ENCODE results near the gene SETD3. TPM values are rescaled to one million over a fixed set of nuclear protein-coding genes. Genes with fewer than 3 reads are reported as not detected.

SETD3 gene
- total and polyA plus RNA-seq, 2 donors (not counting 1 experiment from before 2014, with no cell fraction given): 30.9 to 38.3 TPM

DNA sequence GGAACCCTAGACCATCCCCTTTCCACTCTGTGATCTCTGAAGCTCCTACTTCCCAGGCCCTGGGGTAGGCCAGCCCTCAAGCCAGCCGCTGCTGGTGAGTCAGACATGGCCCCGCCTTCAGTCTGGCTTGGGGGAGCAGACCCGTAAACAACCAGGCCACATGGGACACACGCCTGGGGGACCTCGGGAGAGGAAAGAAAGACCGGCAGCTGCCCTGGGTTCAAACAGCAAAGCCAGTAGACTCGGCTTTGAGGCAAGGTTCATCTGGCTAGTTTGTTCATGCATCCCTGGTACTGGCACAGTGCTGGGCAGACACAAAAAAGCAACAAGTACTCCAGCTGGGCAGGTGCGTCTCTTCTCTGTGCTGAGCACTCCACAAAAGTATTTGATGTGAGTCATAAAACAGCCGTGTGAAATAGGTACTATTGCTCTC lies 101.9 kb downstream of the SETD3 start:
- Histone ChIP-seq H3K36me3 (ENCODE audit: control insufficient read depth, insufficient read depth, low read length) (no peaks in the 10 kb centered on the region), H3K27me3 (ENCODE audit: control insufficient read depth, insufficient read depth, low read length) (no peaks in the 10 kb centered on the region), H2AFZ (ENCODE audit: low read length) (peak overlapping the region; percentile 21), H3K4me1 (ENCODE audit: control insufficient read depth, extremely low read depth, insufficient read depth, low read length) (no peaks in the 10 kb centered on the region), H3K4me3 (replicated peaks in 1 of 4; ENCODE audit: control extremely low read depth in 1 of 4, insufficient read depth in 1 of 4, low read depth in 3 of 4, low read length in 4 of 4) (no peak overlapping the region), H3K4me2 (ENCODE audit: extremely low read depth, insufficient read depth, low read length) (no peak overlapping the region), H3K9ac (ENCODE audit: insufficient read depth, low read length) (no peak overlapping the region), H3K9me3 (ENCODE audit: control insufficient read depth, insufficient read depth, low read depth, low read length) (no peaks in the 10 kb centered on the region), H4K20me1 (ENCODE audit: control insufficient read depth, extremely low read depth, insufficient read depth, low read length) (no peaks in the 10 kb centered on the region), H3K27ac (ENCODE audit: insufficient read depth, low read length) (no peak overlapping the region), H3K79me2 (ENCODE audit: control insufficient read depth, insufficient read depth, low read length) (no peaks in the 10 kb centered on the region)
- TF ChIP-seq CTCF (conservative IDR thresholded peaks at IDR 0.05 in 1 of 2, IDR thresholded peaks at IDR 0.05 in 1 of 2; ENCODE audit: low read depth in 1 of 2, low read length in 2 of 2) (no peak), EZH2 (IDR thresholded peaks at IDR 0.05; ENCODE audit: low read length, missing control alignments) (no peak)
- DNase-seq (ENCODE audit: low read depth in 2 of 2): peak; percentile 4 to 66

DNA sequence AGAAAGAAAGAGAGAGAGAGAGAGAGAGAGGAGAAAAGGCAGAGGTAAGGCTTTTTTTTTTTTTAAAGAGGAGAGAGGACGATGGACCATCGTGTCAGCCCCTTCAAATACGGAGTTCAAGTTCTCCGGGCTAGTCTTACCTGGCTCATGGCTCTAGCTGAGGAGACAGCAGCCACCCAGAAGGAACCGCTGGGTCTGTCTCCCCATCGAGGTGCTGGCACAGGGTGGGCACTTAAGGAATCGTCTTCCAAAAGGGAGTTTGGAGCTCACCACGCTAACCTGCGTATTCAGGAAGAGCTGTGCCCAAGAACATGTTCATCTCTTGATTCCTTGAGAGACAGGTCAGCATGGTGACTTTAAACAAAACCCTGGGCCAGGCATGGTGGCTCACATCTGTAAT lies 102.7 kb downstream of the SETD3 start:
- Histone ChIP-seq H2AFZ (ENCODE audit: low read length) (no peak overlapping the region), H3K79me2 (ENCODE audit: control insufficient read depth, insufficient read depth, low read length) (no peaks in the 10 kb centered on the region), H3K36me3 (ENCODE audit: control insufficient read depth, insufficient read depth, low read length) (no peaks in the 10 kb centered on the region), H3K9me3 (ENCODE audit: control insufficient read depth, insufficient read depth, low read depth, low read length) (no peaks in the 10 kb centered on the region), H3K4me3 (replicated peaks in 1 of 4; ENCODE audit: control extremely low read depth in 1 of 4, insufficient read depth in 1 of 4, low read depth in 3 of 4, low read length in 4 of 4) (no peak overlapping the region), H3K9ac (ENCODE audit: insufficient read depth, low read length) (no peak overlapping the region), H3K27me3 (ENCODE audit: control insufficient read depth, insufficient read depth, low read length) (no peaks in the 10 kb centered on the region), H3K4me2 (ENCODE audit: extremely low read depth, insufficient read depth, low read length) (no peak overlapping the region), H3K4me1 (ENCODE audit: control insufficient read depth, extremely low read depth, insufficient read depth, low read length) (no peaks in the 10 kb centered on the region), H3K27ac (ENCODE audit: insufficient read depth, low read length) (no peak overlapping the region), H4K20me1 (ENCODE audit: control insufficient read depth, extremely low read depth, insufficient read depth, low read length) (no peaks in the 10 kb centered on the region)
- no peak for TF ChIP-seq CTCF (conservative IDR thresholded peaks at IDR 0.05 in 1 of 2, IDR thresholded peaks at IDR 0.05 in 1 of 2; ENCODE audit: low read depth in 1 of 2, low read length in 2 of 2)
- no peak for TF ChIP-seq EZH2 (IDR thresholded peaks at IDR 0.05; ENCODE audit: low read length, missing control alignments)
- no peak for DNase-seq (ENCODE audit: low read depth in 2 of 2)

- H3K4me1 ChIP-seq (ENCODE audit: control insufficient read depth, extremely low read depth, insufficient read depth, low read length): no peaks in the 10 kb centered on the region
- no peak for DNase-seq (ENCODE audit: low read depth in 2 of 2)
- H3K27ac ChIP-seq (ENCODE audit: insufficient read depth, low read length): no peak overlapping the region
- H3K4me2 ChIP-seq (ENCODE audit: extremely low read depth, insufficient read depth, low read length): no peak overlapping the region
- H3K9ac ChIP-seq (ENCODE audit: insufficient read depth, low read length): no peak overlapping the region
- TF ChIP-seq EZH2 (IDR thresholded peaks at IDR 0.05; ENCODE audit: low read length, missing control alignments): no peak
- H3K4me3 ChIP-seq (replicated peaks in 1 of 4; ENCODE audit: control extremely low read depth in 1 of 4, insufficient read depth in 1 of 4, low read depth in 3 of 4, low read length in 4 of 4): no peak overlapping the region
- H2AFZ ChIP-seq (ENCODE audit: low read length): no peak overlapping the region
- no peaks in the 10 kb centered on the region for H3K9me3 ChIP-seq (ENCODE audit: control insufficient read depth, insufficient read depth, low read depth, low read length)
- H4K20me1 ChIP-seq (ENCODE audit: control insufficient read depth, extremely low read depth, insufficient read depth, low read length): no peaks in the 10 kb centered on the region
- H3K79me2 ChIP-seq (ENCODE audit: control insufficient read depth, insufficient read depth, low read length): no peaks in the 10 kb centered on the region
- no peaks in the 10 kb centered on the region for H3K36me3 ChIP-seq (ENCODE audit: control insufficient read depth, insufficient read depth, low read length)
- H3K27me3 ChIP-seq (ENCODE audit: control insufficient read depth, insufficient read depth, low read length): no peaks in the 10 kb centered on the region
These were observed 105.7 kb downstream of the SETD3 start for GRCh38 chr14:99374964-99375363.
